Amygdala (tissue), 56 donors: ENCODE data around the gene ZNF79.
A peak's percentile ranks its signal among the peaks of the same experiment; 100 is the strongest.
"Not testable (repeated sequence)": the region's sequence is repeated elsewhere in the genome, so short reads cannot be mapped to it uniquely, and the experiment has no call there.

ENCODE experiments used
- DNase-seq, 56 donors: peaks; one replicate each; lab custom pipeline; 2025; lab: John Stamatoyannopoulos, UW

ZNF79 gene

DNA sequence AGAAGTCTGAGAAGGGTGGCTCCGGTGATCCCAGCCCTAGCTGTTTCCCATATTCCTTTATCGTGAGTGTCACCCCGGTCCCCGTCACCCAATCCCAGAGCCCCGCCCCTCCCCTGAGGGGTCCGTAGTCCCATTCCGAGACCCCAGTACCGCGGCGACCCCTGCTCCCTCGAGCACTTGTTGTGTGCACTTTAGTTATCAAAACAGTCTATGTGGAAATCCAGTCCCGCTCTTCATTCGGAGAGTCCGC lies 27.4 kb downstream of the ZNF79 start:
- peak in 1 of 56 donors; percentile 67 for DNase-seq

DNA sequence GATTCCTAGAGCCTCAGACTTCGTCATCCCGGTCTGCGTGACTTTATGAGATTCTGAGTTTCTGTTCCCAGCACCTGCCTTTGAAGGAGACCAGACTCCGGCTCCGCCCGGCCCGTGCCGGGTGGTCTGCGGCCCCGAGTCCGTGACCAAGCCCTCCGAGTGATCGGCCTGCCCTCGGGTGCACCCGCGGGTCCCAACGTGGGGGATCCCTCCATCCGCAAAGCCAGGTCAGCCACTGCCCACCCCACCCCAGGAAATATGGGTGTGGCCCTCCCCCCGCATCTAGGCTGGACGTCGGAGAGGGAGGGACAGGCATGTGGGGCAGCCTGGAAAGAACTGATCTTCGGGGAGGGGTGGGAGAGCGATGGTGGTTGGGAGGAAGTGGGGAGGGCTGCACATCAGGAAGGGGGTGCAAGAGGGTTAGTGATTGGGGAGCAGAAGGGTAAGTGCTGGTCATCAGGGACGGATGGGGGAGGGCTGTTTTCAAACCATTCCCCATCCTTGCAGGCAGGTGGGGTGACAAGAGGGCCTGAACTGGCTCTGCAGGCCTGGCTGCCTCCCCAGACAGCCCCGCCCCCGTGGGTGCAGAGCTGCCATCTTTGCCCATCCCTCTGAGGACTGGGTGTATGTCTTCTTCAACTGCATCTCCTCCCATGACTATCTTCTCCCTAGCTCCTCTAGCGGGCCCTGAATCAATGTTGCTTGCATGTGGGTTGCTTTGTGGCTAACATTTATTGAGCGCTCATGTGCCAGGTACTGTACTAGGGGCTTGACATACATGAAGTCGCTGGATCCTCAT lies 27.9 kb downstream of the ZNF79 start:
- DNase-seq: peak in 30 of 56 donors; percentile 5 to 78 (median 44)

DNA sequence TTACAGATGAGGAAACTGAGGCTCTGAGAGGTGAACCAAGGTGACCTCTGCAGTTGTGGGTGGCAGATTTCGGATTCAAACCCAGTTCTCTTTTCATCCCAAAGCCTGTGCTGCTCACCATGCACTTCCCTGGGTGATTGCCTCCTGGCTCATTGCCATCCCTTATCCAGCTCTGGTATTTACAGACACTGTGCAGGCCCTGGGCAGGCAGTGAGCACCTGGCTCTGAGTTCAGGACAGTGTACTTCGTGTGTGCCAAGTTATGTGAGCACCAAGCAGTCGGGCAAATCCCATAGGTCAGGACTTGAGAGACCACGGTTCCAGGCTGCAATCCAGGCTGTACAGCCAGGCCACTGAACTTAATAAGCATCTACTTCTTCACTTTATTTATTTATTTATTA lies 28.5 kb downstream of the ZNF79 start:
- DNase-seq: peak in 2 of 56 donors; percentile 8 to 27

DNA sequence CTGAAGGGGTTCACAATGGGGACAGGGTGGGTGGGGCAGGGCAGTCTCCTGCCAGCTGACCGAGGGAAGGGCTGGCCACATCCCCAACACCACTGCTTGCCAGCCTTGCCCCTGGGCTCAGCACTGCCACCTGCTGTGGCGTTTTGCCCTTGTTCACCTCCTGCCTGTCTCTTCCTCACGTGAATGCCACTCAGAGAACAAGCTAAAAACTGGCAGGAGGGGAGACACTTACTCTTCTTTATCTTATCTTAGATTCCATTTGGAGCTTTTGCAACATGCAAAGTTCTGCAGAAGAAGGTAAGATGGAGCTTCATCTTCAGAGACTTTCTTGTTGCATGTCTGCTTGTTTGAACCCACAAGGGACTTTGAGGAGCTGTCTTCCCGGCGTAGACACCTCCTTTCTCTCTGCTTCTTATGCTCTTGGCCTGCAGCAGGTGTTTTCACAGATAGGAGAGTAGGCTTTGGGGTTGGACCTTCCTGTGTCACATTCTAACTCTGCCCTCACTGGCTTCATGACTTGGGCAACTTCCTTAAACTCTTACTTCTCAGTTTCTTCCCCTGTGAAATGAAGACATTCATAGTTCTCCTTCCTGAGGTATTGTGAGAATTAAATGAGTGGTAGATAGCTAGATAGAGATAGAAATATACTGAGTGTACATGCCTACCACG lies 31.3 kb downstream of the ZNF79 start:
- peak in 9 of 56 donors; percentile 3 to 40 (median 21) for DNase-seq

DNA sequence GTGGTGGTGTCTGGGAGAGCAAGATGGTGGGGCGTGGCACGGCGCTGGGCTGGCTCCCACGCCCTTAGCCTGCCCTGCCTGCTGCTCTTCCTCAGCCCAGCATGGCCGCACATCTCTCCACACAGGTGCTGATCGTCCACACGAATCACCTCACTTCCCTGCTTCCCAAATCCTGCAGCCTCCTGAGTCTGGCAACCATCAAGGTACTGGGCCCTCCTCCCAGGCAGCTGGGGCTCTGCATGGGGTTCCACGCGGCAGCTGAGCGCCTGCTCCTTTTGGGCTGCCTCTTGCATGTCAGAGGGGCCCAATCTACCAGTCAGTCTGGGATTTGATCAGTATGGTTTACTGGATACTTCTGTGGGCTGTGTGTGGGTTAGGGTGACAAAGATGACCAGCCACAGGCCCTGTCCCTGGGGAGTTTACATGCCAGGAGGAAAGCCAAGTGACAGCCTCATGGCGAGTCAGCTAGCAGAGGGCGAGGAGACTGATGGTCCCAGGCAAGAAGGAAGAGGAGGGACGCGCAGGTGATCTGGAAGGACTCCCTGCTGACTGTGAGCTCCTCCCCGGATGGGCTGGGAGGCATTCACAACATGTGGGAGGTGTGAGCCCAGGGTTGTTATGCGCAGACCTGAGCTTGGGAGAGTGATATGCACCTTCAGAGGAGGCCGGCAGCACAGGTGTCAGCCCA lies 33.2 kb downstream of the ZNF79 start:
- DNase-seq: no peak

DNA sequence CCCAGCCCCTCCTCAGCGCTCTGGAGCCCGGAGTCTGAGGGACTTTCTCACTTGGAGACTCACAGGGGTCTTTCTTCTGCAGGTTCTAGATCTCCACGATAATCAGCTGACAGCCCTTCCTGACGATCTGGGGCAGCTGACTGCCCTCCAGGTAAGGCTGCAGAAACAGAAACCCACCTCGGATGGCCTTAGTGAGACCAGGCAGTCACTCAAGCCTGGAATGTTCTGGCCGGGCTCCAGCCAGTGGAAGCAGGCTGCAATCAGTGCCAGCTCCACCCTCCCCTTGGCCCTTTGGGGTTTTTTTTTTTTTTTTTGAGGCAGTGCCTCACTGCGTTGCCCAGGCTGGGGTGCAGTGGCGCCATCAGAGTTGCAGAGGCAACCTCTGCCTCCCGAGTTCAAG lies 34.7 kb downstream of the ZNF79 start:
- DNase-seq: peak in 5 of 56 donors; percentile 3 to 33 (median 11)

DNA sequence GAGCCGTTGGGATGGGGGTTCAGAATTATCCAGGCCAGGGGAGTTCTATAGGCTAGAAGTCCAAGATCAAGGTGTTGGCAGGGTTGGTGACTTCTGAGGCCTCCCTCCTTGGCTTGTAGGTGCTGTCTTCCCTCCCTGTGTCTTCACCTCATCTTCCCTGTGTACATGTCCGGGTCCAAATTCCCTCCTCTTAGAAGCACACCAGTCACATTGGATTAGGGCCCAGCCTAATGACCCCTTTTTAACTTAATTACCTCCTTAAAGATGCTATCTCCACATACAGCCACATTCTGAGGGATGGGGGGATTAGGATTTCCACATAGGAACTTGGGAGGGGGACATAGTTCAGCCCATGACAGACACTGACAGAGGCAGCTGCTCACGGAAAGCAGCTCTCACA lies 39.2 kb downstream of the ZNF79 start:
- no peak for DNase-seq

DNA sequence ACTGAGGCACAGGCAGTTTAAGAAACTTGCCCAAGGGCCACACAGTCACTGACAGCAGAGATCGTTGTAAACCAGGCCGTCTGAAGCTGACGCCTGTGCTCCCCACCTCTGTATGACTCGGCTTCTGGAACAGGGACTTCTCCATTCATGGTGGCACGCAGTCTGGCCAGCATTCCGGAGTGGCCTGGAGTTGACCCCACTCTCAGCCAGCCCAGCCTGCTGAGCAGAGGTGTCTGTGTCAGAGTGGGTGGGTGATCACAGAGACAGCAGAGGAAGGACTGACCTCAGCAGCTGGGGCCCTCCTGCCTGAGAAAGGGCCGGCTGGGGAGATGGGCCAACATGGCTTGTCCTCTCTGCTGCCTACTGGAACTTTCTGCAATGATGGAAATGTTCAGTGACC lies 39.7 kb downstream of the ZNF79 start:
- no peak for DNase-seq

DNA sequence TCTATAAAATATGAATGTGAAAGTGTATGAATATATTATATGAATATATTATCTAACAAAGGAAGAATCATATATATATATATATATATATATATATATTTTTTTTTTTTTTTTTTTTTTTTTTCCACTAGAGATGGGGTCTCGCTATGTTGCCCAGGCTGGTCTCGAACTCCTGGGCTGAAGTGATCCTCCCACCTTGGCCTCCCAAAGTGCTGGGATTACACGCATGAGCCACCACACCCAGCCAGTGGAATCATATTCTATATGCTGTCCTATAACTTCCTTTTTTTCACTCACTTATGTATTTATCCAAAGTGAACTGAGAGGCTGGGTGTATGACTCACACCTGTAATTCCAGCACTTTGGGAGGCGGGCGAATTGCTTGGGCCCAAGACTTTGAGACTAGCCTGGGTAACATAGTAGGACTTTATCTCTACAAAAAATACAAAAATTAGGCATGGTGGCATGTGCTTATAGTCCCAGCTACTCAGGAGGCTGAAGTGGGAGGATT lies 42.3 kb downstream of the ZNF79 start:
- DNase-seq: not testable (repeated sequence)

DNA sequence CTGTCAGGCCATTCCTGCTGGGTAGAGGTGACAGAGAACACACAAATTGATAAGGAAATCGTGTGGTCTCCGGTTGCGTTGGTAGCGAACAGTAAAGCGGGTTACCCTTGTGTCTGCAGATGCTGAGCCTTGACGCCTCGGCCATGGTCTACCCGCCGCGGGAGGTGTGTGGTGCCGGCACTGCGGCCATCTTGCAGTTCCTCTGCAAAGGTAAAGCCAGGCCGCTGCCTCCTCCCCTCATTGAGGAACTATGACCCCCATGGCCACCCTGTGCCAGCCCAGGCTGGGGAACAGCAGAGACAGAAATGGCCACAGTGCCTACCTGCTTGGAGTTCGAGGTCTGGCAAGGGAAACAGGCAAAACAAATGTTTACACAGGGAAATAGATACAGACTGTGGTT lies 43.4 kb downstream of the ZNF79 start:
- DNase-seq: no peak

DNA sequence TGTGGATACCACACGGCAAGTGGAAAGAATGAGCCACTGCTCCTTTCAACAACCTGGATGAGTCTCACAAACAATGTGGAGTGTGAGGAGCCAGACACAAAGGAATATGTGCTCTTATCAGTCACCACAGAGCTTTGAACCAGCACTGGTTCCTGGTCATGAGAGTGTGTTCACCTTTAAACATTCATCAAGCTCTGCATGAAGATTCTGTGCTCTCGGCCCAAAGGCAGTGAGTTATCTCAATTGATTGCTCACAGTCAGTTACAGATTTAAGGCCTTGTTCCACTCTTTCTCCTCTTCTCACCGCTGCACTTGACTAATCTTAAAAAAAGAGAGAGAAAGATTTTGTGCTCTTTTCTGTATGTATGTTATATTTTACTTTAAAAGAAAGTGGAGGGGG lies 46.5 kb downstream of the ZNF79 start:
- no peak for DNase-seq

DNA sequence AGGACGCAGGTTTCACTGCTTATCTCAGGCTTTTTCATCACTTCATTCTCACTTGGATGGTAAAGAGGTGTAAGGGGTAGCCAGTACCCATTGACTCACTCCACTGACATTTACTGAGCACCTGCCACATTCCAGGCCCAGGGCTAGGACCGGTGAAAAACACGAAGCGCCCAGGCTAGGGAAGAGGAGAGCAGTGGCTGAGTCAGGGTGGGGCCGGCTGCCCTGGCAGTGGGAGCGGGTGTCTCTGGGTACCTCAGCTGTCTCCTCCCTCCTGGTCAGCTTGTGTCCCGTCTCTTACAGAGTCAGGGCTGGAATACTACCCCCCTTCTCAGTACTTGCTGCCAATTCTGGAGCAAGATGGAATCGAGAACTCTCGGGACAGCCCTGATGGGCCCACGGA lies 49.3 kb downstream of the ZNF79 start:
- DNase-seq: no peak

DNA sequence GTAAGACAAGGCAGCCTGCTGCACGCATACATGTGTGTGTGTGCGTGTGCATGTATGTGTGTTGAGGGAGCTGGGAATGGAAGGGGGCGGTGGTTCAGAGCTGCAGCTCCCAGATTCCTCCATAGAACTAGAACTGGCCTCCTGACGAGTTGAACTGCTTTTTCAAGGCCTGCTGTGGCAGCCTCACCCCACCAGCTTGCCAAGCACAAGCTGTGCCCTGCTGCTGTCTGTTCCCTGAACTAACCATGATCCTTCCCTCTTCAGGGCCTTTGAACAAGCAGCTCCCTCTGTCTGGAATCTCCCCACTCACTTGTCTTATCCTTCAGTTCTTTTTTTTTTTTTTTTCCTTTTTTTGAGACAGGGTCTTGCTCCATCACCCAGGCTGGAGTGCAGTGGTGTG lies 49.8 kb downstream of the ZNF79 start:
- DNase-seq: no peak

DNA sequence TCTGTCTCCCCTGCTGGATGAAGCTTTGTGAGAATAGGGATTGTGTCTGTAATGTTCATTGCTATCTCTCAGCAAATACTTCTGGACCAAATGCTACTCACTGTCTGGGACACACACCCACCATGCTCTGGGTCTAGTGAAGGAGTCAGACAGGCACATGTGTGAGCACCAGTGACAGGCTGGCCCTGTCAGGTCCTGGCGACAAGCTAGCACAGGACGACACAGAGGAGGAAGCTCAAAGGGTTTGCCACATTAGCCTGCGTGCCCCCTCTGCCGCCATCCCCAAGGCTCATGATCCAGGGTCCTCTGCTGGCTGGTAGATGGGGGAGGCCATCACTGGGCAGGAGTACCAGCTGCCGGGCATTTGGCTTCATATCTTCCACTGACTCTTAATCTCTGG lies 50.4 kb downstream of the ZNF79 start:
- DNase-seq: no peak

DNA sequence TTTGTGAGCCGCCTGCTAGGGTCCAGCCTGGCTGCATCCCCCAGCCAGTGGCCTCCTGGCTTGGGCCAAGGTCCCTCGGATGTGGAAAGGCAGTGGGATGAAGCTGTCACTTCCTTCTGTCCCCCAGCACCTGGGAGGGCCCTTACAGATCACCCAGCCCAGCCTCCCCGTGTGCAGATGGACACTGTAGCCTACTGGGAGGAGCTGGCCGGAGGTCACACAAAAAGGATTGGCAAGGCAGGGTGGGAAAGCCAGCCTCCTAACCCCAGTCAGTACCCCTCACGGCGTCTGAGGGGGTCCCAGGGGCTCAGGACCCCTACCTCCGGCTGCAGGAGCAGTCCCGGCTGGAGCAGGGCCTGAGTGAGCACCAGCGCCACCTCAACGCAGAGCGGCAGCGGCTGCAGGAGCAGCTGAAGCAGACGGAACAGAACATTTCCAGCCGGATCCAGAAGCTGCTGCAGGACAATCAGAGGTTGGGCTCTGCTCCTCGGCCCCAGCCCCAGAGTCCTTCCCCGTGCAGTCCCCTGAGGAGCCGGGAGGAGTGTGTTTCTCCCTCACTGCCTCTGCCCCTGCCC lies 55.4 kb downstream of the ZNF79 start:
- DNase-seq: no peak

DNA sequence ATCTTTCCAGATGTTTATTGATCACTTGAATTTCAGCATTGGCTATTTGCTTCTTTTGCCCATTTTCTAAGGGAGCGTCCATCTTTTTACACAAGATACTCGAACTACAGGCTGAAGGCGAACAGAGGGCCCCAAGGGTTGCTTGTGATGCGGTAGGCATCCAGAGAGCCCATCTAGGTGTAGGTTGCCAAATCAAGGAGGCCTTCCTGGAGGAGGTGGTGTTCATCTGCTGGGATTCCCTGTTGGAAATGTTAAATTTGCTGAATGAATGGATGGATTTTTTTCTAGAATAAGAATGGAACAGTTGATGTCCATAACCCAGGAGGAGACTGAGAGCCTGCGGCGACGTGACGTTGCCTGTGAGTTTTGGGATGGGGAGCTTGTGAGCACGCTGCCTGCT lies 58.5 kb downstream of the ZNF79 start:
- no peak for DNase-seq

DNA sequence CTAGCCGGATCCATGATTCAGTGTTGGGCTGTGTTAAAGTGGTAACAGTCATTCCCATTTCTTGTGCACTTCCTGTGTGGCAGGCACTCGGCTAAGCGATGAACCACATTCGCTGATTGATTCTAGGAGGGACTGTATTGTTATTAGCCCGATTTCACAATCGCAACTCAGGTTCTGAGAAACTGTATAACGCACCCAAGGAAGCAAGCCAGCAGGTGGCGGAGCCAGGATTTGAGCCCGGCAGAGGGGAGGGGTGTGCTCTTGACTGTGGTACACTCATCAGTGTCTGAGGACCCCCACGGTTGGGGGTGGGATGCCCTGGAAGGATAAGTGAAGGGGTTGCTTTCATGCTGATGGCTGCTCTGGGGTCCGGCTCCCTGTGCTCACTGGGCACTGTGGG lies 61.8 kb downstream of the ZNF79 start:
- no peak for DNase-seq

DNA sequence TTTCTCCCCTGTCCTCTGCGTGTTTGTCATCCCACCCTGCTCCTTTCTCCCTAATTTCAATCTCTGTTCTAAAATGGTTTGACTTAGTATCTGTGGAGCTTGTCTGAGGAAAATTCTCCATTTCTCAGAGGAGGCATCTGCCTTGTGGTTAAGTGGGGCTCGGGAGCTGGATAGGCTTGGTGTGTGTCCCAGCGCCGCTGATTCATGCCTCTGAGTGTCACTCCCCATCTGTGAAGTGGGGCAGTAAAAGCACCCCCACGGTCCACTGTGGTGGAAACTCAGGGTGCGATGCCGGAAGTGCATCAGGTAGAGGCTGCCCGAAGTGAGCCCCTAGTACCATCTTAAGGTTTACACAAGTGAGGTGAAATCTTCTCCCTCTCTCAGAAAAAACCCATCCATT lies 64.8 kb downstream of the ZNF79 start:
- no peak for DNase-seq

DNA sequence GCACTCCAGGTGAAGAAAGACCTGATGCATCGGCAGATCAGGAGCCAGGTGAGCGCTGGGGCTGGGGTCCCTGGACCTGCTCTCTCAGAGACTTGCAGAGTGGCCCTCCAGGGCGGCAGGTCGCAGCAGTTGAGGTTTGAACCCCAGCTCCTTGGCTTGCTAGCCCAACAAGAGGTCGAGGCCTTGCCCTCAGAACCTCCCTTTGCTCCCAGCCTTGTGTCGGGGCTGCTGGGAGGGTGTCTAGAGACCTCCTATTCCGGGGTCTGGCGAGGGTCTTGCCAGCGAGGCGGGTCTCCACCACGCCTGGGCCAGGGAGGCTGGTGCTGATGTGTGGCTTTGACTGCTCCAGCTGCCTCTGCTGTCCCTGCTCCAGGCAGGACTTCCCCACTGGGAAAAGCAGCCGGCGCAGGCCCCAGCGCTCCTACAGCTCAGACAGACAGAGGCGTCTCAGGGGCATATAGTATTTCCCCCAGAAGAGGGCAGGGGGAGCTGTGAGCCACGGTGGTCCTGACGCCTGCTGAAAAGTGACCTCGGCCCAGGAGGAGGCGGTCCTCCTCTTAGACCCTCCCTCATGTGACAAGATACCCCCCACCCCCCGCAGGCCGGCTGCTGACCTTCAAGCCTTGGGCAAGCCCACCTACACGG lies 65.4 kb downstream of the ZNF79 start:
- no peak for DNase-seq

DNA sequence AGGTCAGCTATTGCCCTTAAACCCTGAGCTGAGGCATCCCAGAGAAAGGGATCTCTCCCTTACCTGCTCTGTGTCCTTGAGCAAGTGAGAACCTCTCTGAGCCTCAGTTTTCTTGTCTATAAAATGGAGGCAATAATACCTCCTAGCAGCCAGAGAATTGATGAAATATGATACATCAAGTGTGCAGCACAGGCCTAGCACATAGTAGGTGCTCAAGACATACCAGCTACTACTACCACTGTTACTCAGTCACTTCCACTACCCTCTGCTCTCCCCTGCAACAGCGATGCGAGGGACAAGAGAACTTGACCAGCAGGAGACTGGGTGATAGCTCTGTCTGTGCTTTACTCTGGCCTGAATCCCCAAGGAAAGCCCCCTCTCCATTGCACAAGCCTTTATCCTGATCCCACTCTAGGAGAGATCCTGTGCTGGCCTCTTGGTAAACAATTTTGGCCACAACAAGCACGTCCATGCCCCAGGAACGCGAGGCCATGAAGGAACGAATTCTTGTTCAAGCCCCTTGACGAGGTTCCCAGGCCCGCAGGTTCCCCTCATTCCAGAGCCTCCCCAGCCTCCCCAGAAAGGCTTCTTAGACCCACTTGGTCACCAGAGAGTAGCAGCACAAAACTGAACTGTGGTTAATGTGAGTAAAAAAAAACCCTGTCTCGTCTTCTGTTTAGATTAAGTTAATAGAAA lies 66.5 kb downstream of the ZNF79 start:
- DNase-seq: no peak
